B cell (primary cell): ENCODE data around the gene WDR1.

ENCODE experiments used
- CTCF ChIP-seq: fragments of 200-600 bp; IDR thresholded peaks from one replicate; pipeline ENCODE4 v1.8.0; 2022; ENCODE audit warnings: antibody characterized with exemption, mild to moderate bottlenecking
- EZH2 ChIP-seq: IDR thresholded peaks from 2 replicates; pipeline ENCODE4 v1.6.1; 2012; ENCODE audit warnings: borderline replicate concordance, low read depth, mild to moderate bottlenecking, moderate library complexity, low read length; ENCODE audit not compliant: insufficient read depth, poor library complexity, severe bottlenecking

DNA sequence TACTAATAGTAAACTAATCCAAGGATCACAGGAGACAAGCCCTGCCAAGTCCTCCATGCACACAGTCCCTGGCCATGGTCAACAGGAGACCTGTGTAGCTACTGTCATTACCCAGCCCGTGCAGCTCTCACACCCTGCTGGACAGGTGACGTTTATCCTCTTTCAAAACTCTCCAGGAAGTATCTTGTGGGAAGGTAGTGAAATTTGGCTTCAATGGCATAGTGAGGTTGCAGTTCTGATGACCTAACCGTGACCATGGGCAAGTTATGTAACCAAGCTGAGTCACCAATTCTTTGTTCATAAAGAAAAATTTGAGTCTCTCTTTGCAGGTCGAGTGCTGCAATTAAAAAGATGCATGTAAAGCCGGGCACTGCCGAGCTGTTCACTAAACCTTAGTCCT lies 84.0 kb downstream of the WDR1 start:
- TF ChIP-seq CTCF = no peak
- no peak for TF ChIP-seq EZH2
